HEK293T (cell line): ENCODE measurements around the gene PRDM13.
"Not testable (repeated sequence)": the region's sequence is repeated elsewhere in the genome, so short reads cannot be mapped to it uniquely, and the experiment has no call there.

ENCODE experiments used
- CTCF ChIA-PET: fragments of 350-600 bp; formaldehyde crosslinking; extraction: SDS; loops from one replicate; lab custom pipeline; 2021; ENCODE audit warnings: antibody characterized with exemption, inconsistent platforms; lab: Yijun Ruan, JAX
- POLR2A ChIA-PET: fragments of 350-600 bp; formaldehyde crosslinking; extraction: SDS; loops from one replicate; lab custom pipeline; 2020; ENCODE audit warnings: antibody characterized with exemption, inconsistent platforms; lab: Yijun Ruan, JAX
- DNase-seq: peaks from one replicate; pipeline ENCODE4 v3.0.0; 2012; ENCODE audit warnings: mixed read lengths; ENCODE audit errors: extremely low spot score
- ARNT ChIP-seq: fragments of 450-650 bp; IDR thresholded peaks from 2 replicates; pipeline ENCODE4 v1.6.1; 2017; ENCODE audit warnings: mild to moderate bottlenecking
- BHLHE40 ChIP-seq: fragments of 450-650 bp; IDR thresholded peaks from 2 replicates; pipeline ENCODE4 v1.6.1; 2016; ENCODE audit warnings: mild to moderate bottlenecking, moderate library complexity, borderline replicate concordance
- CTBP1 ChIP-seq: fragments of 450-650 bp; IDR thresholded peaks from 2 replicates; pipeline ENCODE4 v1.6.1; 2016; ENCODE audit warnings: borderline replicate concordance
- ELF4 ChIP-seq: fragments of 450-650 bp; IDR thresholded peaks from 2 replicates; pipeline ENCODE4 v1.6.1; 2017; ENCODE audit warnings: antibody characterized with exemption
- FOXA1 ChIP-seq: fragments of 450-650 bp; IDR thresholded peaks from 2 replicates; pipeline ENCODE4 v1.6.1; 2016; ENCODE audit warnings: mild to moderate bottlenecking
- FOXK2 ChIP-seq: fragments of 450-650 bp; IDR thresholded peaks from 2 replicates; pipeline ENCODE4 v1.6.1; 2016; ENCODE audit warnings: mild to moderate bottlenecking
- FOXM1 ChIP-seq: fragments of 450-650 bp; IDR thresholded peaks from 2 replicates; pipeline ENCODE4 v1.6.1; 2017; ENCODE audit warnings: mild to moderate bottlenecking, borderline replicate concordance
- HDGF ChIP-seq: fragments of 450-650 bp; IDR thresholded peaks from 2 replicates; pipeline ENCODE4 v1.6.1; 2017; ENCODE audit warnings: antibody characterized with exemption, borderline replicate concordance
- L3MBTL2 ChIP-seq: fragments of 450-650 bp; conservative IDR thresholded peaks from 2 replicates; pipeline ENCODE4 v1.6.1; 2016; ENCODE audit warnings: mild to moderate bottlenecking
- LEF1 ChIP-seq: fragments of 450-650 bp; IDR thresholded peaks from 2 replicates; pipeline ENCODE4 v1.6.1; 2017; ENCODE audit warnings: mild to moderate bottlenecking, borderline replicate concordance
- NFRKB ChIP-seq: fragments of 450-650 bp; IDR thresholded peaks from 2 replicates; pipeline ENCODE4 v1.6.1; 2016; ENCODE audit warnings: mild to moderate bottlenecking, moderate library complexity
- SP1 ChIP-seq: fragments of 450-650 bp; IDR thresholded peaks from 2 replicates; pipeline ENCODE4 v1.6.1; 2017
- SUZ12 ChIP-seq: fragments of 450-650 bp; IDR thresholded peaks from 2 replicates; pipeline ENCODE4 v1.6.1; 2016; ENCODE audit warnings: mild to moderate bottlenecking
- TARDBP ChIP-seq: fragments of 450-650 bp; IDR thresholded peaks from 2 replicates; pipeline ENCODE4 v1.6.1; 2016
- ZNF384 ChIP-seq: fragments of 450-650 bp; IDR thresholded peaks from 2 replicates; pipeline ENCODE4 v1.6.1; 2016
- TF ChIP-seq, protein P1 (sequence below): fragments of 450-650 bp; IDR thresholded peaks from 2 replicates; pipeline ENCODE4 v1.6.1; 2016

PRDM13 gene

DNA sequence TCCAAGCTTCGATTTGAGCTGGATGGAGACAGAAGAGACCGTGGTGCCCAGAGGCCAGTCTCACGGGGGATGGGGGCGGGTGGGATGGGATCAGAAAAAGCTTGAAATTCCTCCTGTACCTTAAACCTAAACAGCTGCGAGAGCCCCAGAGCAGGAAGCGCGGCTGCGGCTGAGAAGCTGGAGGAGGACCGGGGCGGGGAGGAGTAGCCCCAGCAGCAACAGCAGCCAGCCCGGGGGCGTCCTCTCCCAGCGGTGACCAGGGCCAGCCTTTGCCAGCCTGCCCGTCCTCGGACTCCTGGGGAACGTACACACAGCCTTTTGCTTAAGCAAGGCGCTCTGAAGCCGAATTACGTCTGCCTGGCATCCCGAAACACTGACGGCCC is 17.4 kb upstream of the PRDM13 start:
- peak; percentile 36 for DNase-seq
- CTCF ChIA-PET, result interaction anchor here (0.6 to 2.4 kb wide), 6 partner anchors 21 to 164 kb away, joined by 3 to 14 read pairs (median 4); partner anchors contain the start of gene CCNC
- TF ChIP-seq CTBP1 (no peak), LEF1 (no peak), BHLHE40 (no peak), L3MBTL2 (no peak), TARDBP (no peak), ARNT (no peak), SUZ12 (no peak), FOXM1 (no peak), FOXK2 (no peak), SP1 (no peak), ELF4 (no peak), ZNF384 (no peak)
- TF ChIP-seq, protein P1, sequence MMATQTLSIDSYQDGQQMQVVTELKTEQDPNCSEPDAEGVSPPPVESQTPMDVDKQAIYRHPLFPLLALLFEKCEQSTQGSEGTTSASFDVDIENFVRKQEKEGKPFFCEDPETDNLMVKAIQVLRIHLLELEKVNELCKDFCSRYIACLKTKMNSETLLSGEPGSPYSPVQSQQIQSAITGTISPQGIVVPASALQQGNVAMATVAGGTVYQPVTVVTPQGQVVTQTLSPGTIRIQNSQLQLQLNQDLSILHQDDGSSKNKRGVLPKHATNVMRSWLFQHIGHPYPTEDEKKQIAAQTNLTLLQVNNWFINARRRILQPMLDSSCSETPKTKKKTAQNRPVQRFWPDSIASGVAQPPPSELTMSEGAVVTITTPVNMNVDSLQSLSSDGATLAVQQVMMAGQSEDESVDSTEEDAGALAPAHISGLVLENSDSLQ, result no peak
- POLR2A ChIA-PET, result interaction anchor here (0.7 to 2.4 kb wide), 4 partner anchors 12 to 196 kb away, joined by 3 to 18 read pairs (median 10); partner anchors contain the start of genes CCNC and COQ3

- TF ChIP-seq HDGF (no peak), FOXK2 (no peak), TARDBP (no peak)
- no peak for DNase-seq
- POLR2A ChIA-PET, result interaction anchor here (2.0 to 2.4 kb wide), 2 partner anchors 21 to 24 kb away, joined by 16 to 18 read pairs; partner anchors contain the start of gene CCNC
- CTCF ChIA-PET, result interaction anchor here (1.0 to 2.4 kb wide), 2 partner anchors 24 kb away, joined by 3 to 12 read pairs; no protein-coding TSS in a partner anchor
These were observed 16.6 kb upstream of the PRDM13 start for GRCh38 chr6:99589907-99590493.

DNA sequence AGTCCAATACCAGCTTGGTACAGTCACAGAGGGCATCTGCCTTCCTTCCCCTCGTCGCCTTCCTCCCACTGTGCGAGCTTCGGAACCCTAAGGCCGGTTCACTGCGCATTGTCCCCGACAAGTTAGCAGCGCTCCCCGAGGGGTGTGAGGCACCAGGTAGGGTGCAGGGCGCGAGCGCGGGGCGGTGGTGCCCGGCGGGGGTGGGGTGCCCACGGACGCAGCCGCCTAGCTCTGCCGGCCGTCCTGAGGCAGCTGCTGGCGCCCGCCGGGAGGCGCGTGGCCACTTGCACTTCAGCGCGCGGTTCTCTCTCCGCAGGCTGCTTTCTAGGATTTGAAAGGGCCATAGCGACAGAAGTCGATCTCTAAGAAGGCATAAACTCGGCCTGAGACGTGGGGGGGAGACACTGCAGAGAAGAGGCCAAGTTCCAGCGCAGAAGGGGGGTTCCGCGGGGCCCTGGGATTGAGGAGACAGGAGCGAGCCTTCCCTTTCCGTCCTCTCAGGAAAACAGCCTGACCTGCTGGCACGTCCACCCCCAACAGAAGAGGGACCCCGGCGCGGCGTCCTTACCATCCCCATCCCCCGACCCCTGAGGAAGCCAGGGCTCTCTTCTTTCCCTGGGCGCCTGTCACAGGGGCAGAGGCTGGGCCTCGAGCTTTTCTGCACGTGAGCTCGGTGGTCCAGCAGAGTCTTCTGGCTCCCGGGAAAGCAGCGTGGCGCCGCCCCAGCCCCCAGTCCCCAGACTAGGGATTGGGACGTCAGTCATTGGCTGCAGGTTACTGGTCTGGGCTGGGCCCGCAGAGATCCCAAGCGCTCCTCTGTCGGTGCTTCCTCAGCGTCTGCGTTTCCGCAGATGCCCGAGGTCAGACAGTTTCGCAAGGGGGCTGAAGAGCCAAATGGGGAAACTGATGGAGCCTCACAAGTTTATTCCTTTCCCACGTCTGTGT is 15.6 kb upstream of the PRDM13 start:
- POLR2A ChIA-PET, result no interaction called here

DNA sequence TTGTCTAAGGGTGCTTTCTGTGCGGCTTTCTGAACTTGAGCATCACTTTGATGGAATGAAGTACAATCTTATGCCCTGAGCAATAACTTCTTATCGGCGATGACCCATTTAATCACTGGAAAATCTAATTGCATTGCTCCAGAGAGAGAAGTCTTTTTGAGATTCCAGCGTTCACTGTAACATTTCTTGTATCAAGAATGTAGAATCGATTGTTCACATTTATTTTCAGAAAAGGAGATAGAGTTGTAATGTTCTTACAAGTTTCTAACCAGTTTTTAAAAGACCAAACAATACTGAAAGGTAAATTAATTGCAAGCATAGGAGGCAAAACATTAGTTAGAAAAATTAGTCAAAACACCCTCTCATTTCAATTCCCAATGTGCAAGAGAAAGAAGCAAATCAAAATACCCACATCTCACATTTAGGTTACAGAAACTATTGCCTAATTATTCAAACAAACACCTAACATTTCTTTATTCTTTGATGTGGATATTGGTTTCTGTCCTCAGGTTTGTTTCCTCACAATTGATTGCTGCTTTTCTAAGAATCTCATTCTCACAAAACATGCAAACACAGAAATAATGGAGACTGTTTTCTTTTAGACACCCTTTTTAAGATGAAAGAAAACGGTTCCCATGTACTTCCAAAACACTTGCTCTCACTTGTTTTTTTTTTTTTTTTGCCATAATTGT is 14.8 kb upstream of the PRDM13 start:
- POLR2A ChIA-PET, result no interaction called here
- no peak for DNase-seq
- CTCF ChIA-PET, result no interaction called here
- TF ChIP-seq SUZ12 (no peak), FOXM1 (no peak), SP1 (no peak), ELF4 (no peak), BHLHE40 (no peak), NFRKB (no peak), TARDBP (no peak), FOXK2 (no peak), ARNT (no peak), HDGF (no peak), L3MBTL2 (no peak), CTBP1 (no peak), FOXA1 (no peak)
- TF ChIP-seq, protein P1, result no peak

More for the DNA sequence above, 15.6 kb upstream of the PRDM13 start:
- DNase-seq, result no peak
- CTCF ChIA-PET, result no interaction called here
- TF ChIP-seq FOXK2 (no peak), NFRKB (no peak)

GRCh38 chr6:99592900-99593299 is 13.7 kb upstream of the PRDM13 start:
- TF ChIP-seq FOXA1, result no peak
- no peak for TF ChIP-seq ELF4
- no peak for TF ChIP-seq ARNT
- no peak for TF ChIP-seq ZNF384
- TF ChIP-seq SP1, result no peak
- no peak for TF ChIP-seq BHLHE40
- TF ChIP-seq SUZ12, result no peak
- TF ChIP-seq, protein P1, result no peak
- no peak for TF ChIP-seq TARDBP
- no peak for TF ChIP-seq FOXM1
- no peak for TF ChIP-seq L3MBTL2
- ChIA-PET CTCF (interaction anchor here (0.5 kb wide), 1 partner anchor 8 kb away, joined by 5 read pairs; no protein-coding TSS in a partner anchor), POLR2A (interaction anchor here (1.3 to 1.7 kb wide), 2 partner anchors 21 to 25 kb away, joined by 3 to 5 read pairs; partner anchors contain the start of gene CCNC)
- DNase-seq, result no peak

- POLR2A ChIA-PET, DNase-seq, CTCF ChIA-PET: not testable (repeated sequence)
These were observed 11.9 kb upstream of the PRDM13 start for GRCh38 chr6:99594696-99595095.
